H9 (cell line): ENCODE results near the gene PPFIBP1. TPM values are rescaled to one million over a fixed set of nuclear protein-coding genes. Genes with fewer than 3 reads are reported as not detected.

Experiments
- DNase-seq: peaks from one replicate; pipeline ENCODE4 v3.0.0-alpha.2; 2017
- H2AFZ ChIP-seq: one replicate; pipeline ENCODE4 v1.6.1; 2013; ENCODE audit warnings: mild to moderate bottlenecking, low read length, control low read depth, moderate library complexity
- H2AK5ac ChIP-seq: 2 replicates; pipeline ENCODE4 v1.6.1; 2013; ENCODE audit warnings: low read length, control low read depth, mixed read lengths; ENCODE audit not compliant: insufficient read length
- H2BK120ac ChIP-seq: one replicate; pipeline ENCODE4 v1.6.1; 2013; ENCODE audit warnings: low read depth, mild to moderate bottlenecking, low read length, control low read depth, inconsistent platforms; ENCODE audit not compliant: poor library complexity, severe bottlenecking
- H2BK12ac ChIP-seq: 2 replicates; pipeline ENCODE4 v1.6.1; 2013; ENCODE audit warnings: low read length, control low read depth, mixed read lengths, low read depth; ENCODE audit not compliant: insufficient read length
- H2BK15ac ChIP-seq: 2 replicates; pipeline ENCODE4 v1.6.1; 2013; ENCODE audit warnings: low read depth, low read length, control low read depth
- H2BK20ac ChIP-seq: one replicate; pipeline ENCODE4 v1.6.1; 2013; ENCODE audit warnings: low read depth, mild to moderate bottlenecking, low read length, control low read depth, inconsistent platforms; ENCODE audit not compliant: poor library complexity, severe bottlenecking
- H2BK5ac ChIP-seq: 2 replicates; pipeline ENCODE4 v1.6.1; 2013; ENCODE audit warnings: low read length, control low read depth, mixed read lengths; ENCODE audit not compliant: insufficient read length
- H3K14ac ChIP-seq: 2 replicates; pipeline ENCODE4 v1.6.1; 2013; ENCODE audit warnings: low read length, control low read depth; ENCODE audit not compliant: insufficient read depth
- H3K18ac ChIP-seq: 2 replicates; pipeline ENCODE4 v1.6.1; 2013; ENCODE audit warnings: low read depth, mild to moderate bottlenecking, mixed read lengths, low read length, control low read depth; ENCODE audit not compliant: insufficient read length
- H3K23ac ChIP-seq: 2 replicates; pipeline ENCODE4 v1.6.1; 2013; ENCODE audit warnings: low read length, control low read depth, mixed read lengths, low read depth; ENCODE audit not compliant: insufficient read length
- H3K23me2 ChIP-seq: 2 replicates; pipeline ENCODE4 v1.6.1; 2013; ENCODE audit warnings: low read depth, mild to moderate bottlenecking, mixed read lengths, low read length, control low read depth; ENCODE audit not compliant: insufficient read length, poor library complexity, severe bottlenecking
- H3K27ac ChIP-seq: 2 replicates; pipeline ENCODE4 v1.5.1; 2013; ENCODE audit warnings: low read length, control low read depth, mixed read lengths, low read depth; ENCODE audit not compliant: insufficient read length
- H3K27me3 ChIP-seq: 2 replicates; pipeline ENCODE4 v1.6.1; 2013; ENCODE audit warnings: low read length, control low read depth, inconsistent platforms; ENCODE audit not compliant: insufficient read depth
- H3K4ac ChIP-seq: 2 replicates; pipeline ENCODE4 v1.6.1; 2013; ENCODE audit warnings: low read depth, mild to moderate bottlenecking, control low read depth, inconsistent platforms, low read length, moderate library complexity
- H3K4me1 ChIP-seq: 2 replicates; pipeline ENCODE4 v1.6.1; 2013; ENCODE audit warnings: low read length, control low read depth, inconsistent platforms; ENCODE audit not compliant: insufficient read depth
- H3K4me2 ChIP-seq: 2 replicates; pipeline ENCODE4 v1.6.1; 2013; ENCODE audit warnings: low read length, control low read depth, mixed read lengths; ENCODE audit not compliant: insufficient read length, insufficient read depth
- H3K56ac ChIP-seq: 2 replicates; pipeline ENCODE4 v1.6.1; 2013; ENCODE audit warnings: low read depth, mild to moderate bottlenecking, mixed read lengths, low read length, control low read depth; ENCODE audit not compliant: insufficient read length
- H3K79me1 ChIP-seq: 2 replicates; pipeline ENCODE4 v1.6.1; 2013; ENCODE audit warnings: low read depth, mild to moderate bottlenecking, moderate library complexity, low read length, control low read depth, inconsistent platforms; ENCODE audit not compliant: insufficient read depth, poor library complexity, severe bottlenecking
- H3K79me2 ChIP-seq: 2 replicates; pipeline ENCODE4 v1.6.1; 2013; ENCODE audit warnings: low read length, control low read depth, inconsistent platforms; ENCODE audit not compliant: insufficient read depth
- H3K9ac ChIP-seq: 2 replicates; pipeline ENCODE4 v1.6.1; 2013; ENCODE audit warnings: low read length, control low read depth, mixed read lengths; ENCODE audit not compliant: insufficient read length; ENCODE audit errors: extremely low read depth
- H3K9me3 ChIP-seq: one replicate; pipeline ENCODE4 v1.6.1; 2013; ENCODE audit warnings: low read depth, low read length, inconsistent platforms; ENCODE audit not compliant: control insufficient read depth
- H3T11ph ChIP-seq: one replicate; pipeline ENCODE4 v1.6.1; 2013; ENCODE audit warnings: mild to moderate bottlenecking, low read length, control low read depth, inconsistent platforms
- H4K20me1 ChIP-seq: one replicate; pipeline ENCODE4 v1.6.1; 2013; ENCODE audit not compliant: control insufficient read depth, insufficient read length, insufficient read depth
- H4K5ac ChIP-seq: 2 replicates; pipeline ENCODE4 v1.6.1; 2013; ENCODE audit warnings: low read depth, mild to moderate bottlenecking, mixed read lengths, low read length, control low read depth; ENCODE audit not compliant: insufficient read length
- H4K8ac ChIP-seq: replicated peaks from 2 replicates; pipeline ENCODE4 v1.6.1; 2013; ENCODE audit warnings: low read length, control low read depth, mixed read lengths, low read depth; ENCODE audit not compliant: insufficient read length
- H4K91ac ChIP-seq: 2 replicates; pipeline ENCODE4 v1.6.1; 2013; ENCODE audit warnings: low read depth, mild to moderate bottlenecking, moderate library complexity, mixed read lengths, low read length, control low read depth; ENCODE audit not compliant: insufficient read length
- H3K27ac Mint-ChIP-seq, 3 experiments: 2 replicates in 2 of 3; 3 replicates in 1 of 3; pipeline ENCODE4 v1.8.0; 2020 to 2021; ENCODE audit warnings: mixed read lengths in 3 of 3, mild to moderate bottlenecking in 1 of 3, moderate library complexity in 1 of 3
- H3K27me3 Mint-ChIP-seq: 2 replicates; pipeline ENCODE4 v1.8.0; 2021; ENCODE audit warnings: low read depth, mild to moderate bottlenecking, moderate library complexity, mixed read lengths
- H3K36me3 Mint-ChIP-seq, 3 experiments: 2 replicates in 2 of 3; 3 replicates in 1 of 3; pipeline ENCODE4 v1.8.0; 2020 to 2021; ENCODE audit warnings: low read depth in 3 of 3, mixed read lengths in 3 of 3; ENCODE audit not compliant: insufficient read depth in 1 of 3
- H3K4me1 Mint-ChIP-seq, 2 experiments: 2 replicates each; pipeline ENCODE4 v1.8.0; 2020; ENCODE audit warnings: mixed read lengths in 2 of 2
- H3K4me3 Mint-ChIP-seq, 2 experiments: 2 replicates in 1 of 2; 3 replicates in 1 of 2; pipeline ENCODE4 v1.8.0; 2020 to 2021; ENCODE audit warnings: mild to moderate bottlenecking in 2 of 2, mixed read lengths in 2 of 2, moderate library complexity in 1 of 2
- H3K9me3 Mint-ChIP-seq, 2 experiments: 2 replicates in 1 of 2; 3 replicates in 1 of 2; pipeline ENCODE4 v1.8.0; 2020; ENCODE audit warnings: mild to moderate bottlenecking in 2 of 2, mixed read lengths in 2 of 2, moderate library complexity in 1 of 2
- WGBS: extraction: QIAGEN DNeasy Blood & Tissue Kit; methylation state at CpG from one replicate; pipeline ENCODE4 v1.1.7; 2013; ENCODE audit warnings: missing lambda C conversion rate, low lambda C conversion rate, mixed read lengths; ENCODE audit not compliant: insufficient read length; ENCODE audit errors: extremely low coverage; 5-methylcytosine and 5-hydroxymethylcytosine counted together
- total RNA-seq: library from RNA; stranded (reverse); gene quantifications from 2 replicates; pipeline ENCODE4 v1.2.1, GENCODE V29; 2021
- TF ChIP-seq, protein P1 (sequence below): fragments of 200-600 bp; sonication (generic); conservative IDR thresholded peaks from 3 replicates; pipeline ENCODE4 v1.8.0; 2021; ENCODE audit warnings: antibody characterized with exemption, mild to moderate bottlenecking

PPFIBP1 gene
- total RNA-seq, 1 experiment from 2014 or later, result 29.2 TPM

DNA sequence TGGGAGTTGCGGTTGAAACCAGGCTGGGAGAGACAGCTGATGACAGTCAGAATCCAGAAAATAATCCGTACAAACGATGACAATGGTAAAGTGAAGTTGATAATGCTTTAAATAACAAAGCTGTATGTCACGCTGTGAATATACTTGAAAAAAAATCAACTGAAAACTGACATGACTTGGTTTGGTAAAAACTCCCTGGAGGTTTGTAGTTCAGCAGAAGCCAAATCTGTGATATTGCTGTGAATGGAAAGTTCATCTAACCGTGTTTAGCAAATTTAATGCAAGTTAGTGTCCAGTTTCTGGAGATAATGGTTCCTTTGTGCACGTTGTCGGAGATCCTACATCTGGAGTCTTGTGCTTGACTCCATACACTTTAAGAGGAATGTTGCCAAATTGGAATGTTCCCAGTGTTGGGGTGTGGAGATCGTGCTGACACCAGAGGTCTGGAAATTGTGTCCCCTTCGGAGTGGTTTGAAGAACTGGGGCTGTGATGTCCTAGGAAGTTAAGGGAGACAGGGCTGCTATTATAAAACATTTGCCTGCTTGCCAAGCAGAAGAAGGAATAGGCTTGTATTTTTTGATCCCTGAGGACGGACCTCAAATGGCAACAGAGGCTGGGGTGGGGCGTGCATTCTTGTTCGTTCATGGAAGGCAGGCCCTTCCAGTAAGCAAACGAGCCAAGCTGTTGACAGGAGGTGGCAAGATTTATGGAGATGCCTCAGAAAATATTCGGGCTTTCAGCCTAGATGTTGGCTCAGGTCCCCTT lies 30.6 kb downstream of the PPFIBP1 start:
- Mint-ChIP-seq H3K4me1 (peaks cover 28 to 41% of the 10 kb centered on the region in 2 experiments), H3K27me3 (no peaks in the 10 kb centered on the region), H3K27ac (no peak overlapping the region), H3K4me3 (no peak overlapping the region), H3K36me3 (no peaks in the 10 kb centered on the region), H3K9me3 (no peaks in the 10 kb centered on the region)
- no CpG with 5 or more reads among the region's 14 CpGs for WGBS
- no peaks in the 10 kb centered on the region for H4K20me1 ChIP-seq
- H2BK120ac ChIP-seq, result no peak overlapping the region
- H3K14ac ChIP-seq, result no peak overlapping the region
- no peak overlapping the region for H3K4me2 ChIP-seq
- H3K18ac ChIP-seq, result no peak overlapping the region
- no peak overlapping the region for H4K91ac ChIP-seq
- no peak overlapping the region for H3K9ac ChIP-seq
- H3K79me2 ChIP-seq, result no peaks in the 10 kb centered on the region
- H3K9me3 ChIP-seq, result no peaks in the 10 kb centered on the region
- H2AK5ac ChIP-seq, result no peak overlapping the region
- no peak overlapping the region for H2BK12ac ChIP-seq
- H2BK5ac ChIP-seq, result no peak overlapping the region
- no peaks in the 10 kb centered on the region for H3K79me1 ChIP-seq
- no peak for DNase-seq
- H3K23me2 ChIP-seq, result no peaks in the 10 kb centered on the region
- no peak overlapping the region for H3K23ac ChIP-seq
- H2BK20ac ChIP-seq, result no peak overlapping the region
- no peaks in the 10 kb centered on the region; the same call in 1 of the 2 replicates for H3K4me1 ChIP-seq
- TF ChIP-seq, protein P1, sequence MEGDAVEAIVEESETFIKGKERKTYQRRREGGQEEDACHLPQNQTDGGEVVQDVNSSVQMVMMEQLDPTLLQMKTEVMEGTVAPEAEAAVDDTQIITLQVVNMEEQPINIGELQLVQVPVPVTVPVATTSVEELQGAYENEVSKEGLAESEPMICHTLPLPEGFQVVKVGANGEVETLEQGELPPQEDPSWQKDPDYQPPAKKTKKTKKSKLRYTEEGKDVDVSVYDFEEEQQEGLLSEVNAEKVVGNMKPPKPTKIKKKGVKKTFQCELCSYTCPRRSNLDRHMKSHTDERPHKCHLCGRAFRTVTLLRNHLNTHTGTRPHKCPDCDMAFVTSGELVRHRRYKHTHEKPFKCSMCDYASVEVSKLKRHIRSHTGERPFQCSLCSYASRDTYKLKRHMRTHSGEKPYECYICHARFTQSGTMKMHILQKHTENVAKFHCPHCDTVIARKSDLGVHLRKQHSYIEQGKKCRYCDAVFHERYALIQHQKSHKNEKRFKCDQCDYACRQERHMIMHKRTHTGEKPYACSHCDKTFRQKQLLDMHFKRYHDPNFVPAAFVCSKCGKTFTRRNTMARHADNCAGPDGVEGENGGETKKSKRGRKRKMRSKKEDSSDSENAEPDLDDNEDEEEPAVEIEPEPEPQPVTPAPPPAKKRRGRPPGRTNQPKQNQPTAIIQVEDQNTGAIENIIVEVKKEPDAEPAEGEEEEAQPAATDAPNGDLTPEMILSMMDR, result no peak
- H4K5ac ChIP-seq, result no peak overlapping the region
- H3T11ph ChIP-seq, result no peak overlapping the region
- H4K8ac ChIP-seq, result no peak overlapping the region
- no peak overlapping the region for H3K27ac ChIP-seq
- H2BK15ac ChIP-seq, result no peak overlapping the region
- no peak overlapping the region for H3K56ac ChIP-seq
- H3K27me3 ChIP-seq, result no peaks in the 10 kb centered on the region
- no peak overlapping the region for H3K4ac ChIP-seq
- H2AFZ ChIP-seq, result no peak overlapping the region
